Mesothelial cell of epicardium (in vitro differentiated cells): Measurements from ENCODE around the gene ATPAF2. TPM values are rescaled to one million over a fixed set of nuclear protein-coding genes. Genes with fewer than 3 reads are reported as not detected.

ENCODE experiments used
- DNase-seq, 2 experiments: peaks; one replicate each; pipeline ENCODE4 v3.0.0; 2021; ENCODE audit warnings: low spot score in 2 of 2; ENCODE audit not compliant: unreplicated experiment in 2 of 2
- H3K27ac Mint-ChIP-seq: 2 replicates; pipeline ENCODE4 v1.8.0; 2021; ENCODE audit warnings: mixed read lengths
- H3K27me3 Mint-ChIP-seq: 2 replicates; pipeline ENCODE4 v1.8.0; 2021; ENCODE audit warnings: low read depth, mixed read lengths
- H3K36me3 Mint-ChIP-seq: 2 replicates; pipeline ENCODE4 v1.8.0; 2021; ENCODE audit warnings: mixed read lengths
- H3K4me1 Mint-ChIP-seq: 2 replicates; pipeline ENCODE4 v1.8.0; 2021; ENCODE audit warnings: mixed read lengths
- H3K4me3 Mint-ChIP-seq: 2 replicates; pipeline ENCODE4 v1.8.0; 2021; ENCODE audit warnings: mild to moderate bottlenecking, moderate library complexity, mixed read lengths
- H3K9me3 Mint-ChIP-seq: 2 replicates; pipeline ENCODE4 v1.8.0; 2021; ENCODE audit warnings: mixed read lengths
- total RNA-seq: library from RNA; stranded (reverse); gene quantifications from 3 replicates; pipeline ENCODE4 v1.2.1, GENCODE V29; 2021
- TF ChIP-seq, protein P1 (sequence below): fragments of 200-600 bp; sonication (generic); IDR thresholded peaks from one replicate; pipeline ENCODE4 v1.5.0; 2021; ENCODE audit warnings: antibody characterized with exemption; ENCODE audit not compliant: unreplicated experiment

Gene ATPAF2
- total RNA-seq, 1 donor from 2014 or later: 29.9 TPM

- Mint-ChIP-seq H3K27ac (no peak overlapping the region), H3K36me3 (peaks cover 20% of the 10 kb centered on the region), H3K27me3 (no peaks in the 10 kb centered on the region), H3K9me3 (no peaks in the 10 kb centered on the region), H3K4me3 (no peak overlapping the region), H3K4me1 (peaks cover 5% of the 10 kb centered on the region)
- no peak for DNase-seq
- TF ChIP-seq, protein P1, sequence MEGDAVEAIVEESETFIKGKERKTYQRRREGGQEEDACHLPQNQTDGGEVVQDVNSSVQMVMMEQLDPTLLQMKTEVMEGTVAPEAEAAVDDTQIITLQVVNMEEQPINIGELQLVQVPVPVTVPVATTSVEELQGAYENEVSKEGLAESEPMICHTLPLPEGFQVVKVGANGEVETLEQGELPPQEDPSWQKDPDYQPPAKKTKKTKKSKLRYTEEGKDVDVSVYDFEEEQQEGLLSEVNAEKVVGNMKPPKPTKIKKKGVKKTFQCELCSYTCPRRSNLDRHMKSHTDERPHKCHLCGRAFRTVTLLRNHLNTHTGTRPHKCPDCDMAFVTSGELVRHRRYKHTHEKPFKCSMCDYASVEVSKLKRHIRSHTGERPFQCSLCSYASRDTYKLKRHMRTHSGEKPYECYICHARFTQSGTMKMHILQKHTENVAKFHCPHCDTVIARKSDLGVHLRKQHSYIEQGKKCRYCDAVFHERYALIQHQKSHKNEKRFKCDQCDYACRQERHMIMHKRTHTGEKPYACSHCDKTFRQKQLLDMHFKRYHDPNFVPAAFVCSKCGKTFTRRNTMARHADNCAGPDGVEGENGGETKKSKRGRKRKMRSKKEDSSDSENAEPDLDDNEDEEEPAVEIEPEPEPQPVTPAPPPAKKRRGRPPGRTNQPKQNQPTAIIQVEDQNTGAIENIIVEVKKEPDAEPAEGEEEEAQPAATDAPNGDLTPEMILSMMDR: no peak
Measured at GRCh38 chr17:18065546-18065945, 26.6 kb upstream of the ATPAF2 start.

GRCh38 chr17:18064053-18064452 lies 25.1 kb upstream of the ATPAF2 start:
- H3K36me3 Mint-ChIP-seq: peaks cover 26% of the 10 kb centered on the region
- H3K9me3 Mint-ChIP-seq: no peaks in the 10 kb centered on the region
- TF ChIP-seq, protein P1: no peak
- no peak overlapping the region for H3K4me3 Mint-ChIP-seq
- H3K27ac Mint-ChIP-seq: no peak overlapping the region
- H3K27me3 Mint-ChIP-seq: no peaks in the 10 kb centered on the region
- H3K4me1 Mint-ChIP-seq: no peaks in the 10 kb centered on the region
- DNase-seq: no peak

GRCh38 chr17:18059283-18059682 lies 20.3 kb upstream of the ATPAF2 start:
- peaks cover 43% of the 10 kb centered on the region for H3K36me3 Mint-ChIP-seq
- H3K9me3 Mint-ChIP-seq: no peaks in the 10 kb centered on the region
- TF ChIP-seq, protein P1: no peak
- no peaks in the 10 kb centered on the region for H3K4me1 Mint-ChIP-seq
- no peak overlapping the region for H3K4me3 Mint-ChIP-seq
- H3K27me3 Mint-ChIP-seq: no peaks in the 10 kb centered on the region
- no peak for DNase-seq
- H3K27ac Mint-ChIP-seq: no peak overlapping the region

- H3K27ac Mint-ChIP-seq: no peak overlapping the region
- peaks cover 43% of the 10 kb centered on the region for H3K36me3 Mint-ChIP-seq
- no peak for DNase-seq
- TF ChIP-seq, protein P1: no peak
- H3K9me3 Mint-ChIP-seq: no peaks in the 10 kb centered on the region
- no peaks in the 10 kb centered on the region for H3K4me1 Mint-ChIP-seq
- no peak overlapping the region for H3K4me3 Mint-ChIP-seq
- H3K27me3 Mint-ChIP-seq: no peaks in the 10 kb centered on the region
Measured at GRCh38 chr17:18056214-18056613, 17.2 kb upstream of the ATPAF2 start.

GRCh38 chr17:18055597-18055996 lies 16.6 kb upstream of the ATPAF2 start:
- H3K27me3 Mint-ChIP-seq: no peaks in the 10 kb centered on the region

More at GRCh38 chr17:18055597-18055996, 16.6 kb upstream of the ATPAF2 start:
- no peak overlapping the region for H3K27ac Mint-ChIP-seq
- TF ChIP-seq, protein P1: no peak
- H3K36me3 Mint-ChIP-seq: peaks cover 43% of the 10 kb centered on the region
- no peak overlapping the region for H3K4me3 Mint-ChIP-seq
- DNase-seq: no peak
- no peaks in the 10 kb centered on the region for H3K9me3 Mint-ChIP-seq
- H3K4me1 Mint-ChIP-seq: no peaks in the 10 kb centered on the region
